ENCODE results near the gene JOSD1. TPM values are rescaled to one million over a fixed set of nuclear protein-coding genes. Genes with fewer than 3 reads are reported as not detected.

The JOSD1 gene
- total and polyA plus RNA-seq, 9 of the 15 experiments (the other 6 are each of a cell fraction or from before 2014, with no cell fraction given): 8.9 to 39.1 (median 30.4) TPM

- H2AFZ ChIP-seq (ENCODE audit: low read depth, low read length): no peak overlapping the region
- FAIRE-seq (no peak), ATAC-seq (no peak), DNase-seq (ENCODE audit: extremely low read depth in 1 of 4, low spot score in 3 of 4) (no peak)
- H3K4me1 ChIP-seq (replicated peaks in 1 of 2; ENCODE audit: control insufficient read depth in 2 of 2, insufficient read depth in 2 of 2, low read length in 2 of 2): peaks cover 4 to 8% of the 10 kb centered on the region in 2 experiments; a peak in 4 of 5 replicates
- H3K4me3 ChIP-seq: no peak overlapping the region
- 93% methylated on average over 5 of the region's 14 CpGs for WGBS (ENCODE audit: insufficient coverage, low coverage, missing lambda C conversion rate)
- H4K20me1 ChIP-seq (replicated peaks; ENCODE audit: control insufficient read depth, insufficient read depth, low read length): no peaks in the 10 kb centered on the region; the same call in 1 of the 2 replicates
- H3K4me2 ChIP-seq (ENCODE audit: insufficient read depth, low read length): no peak overlapping the region
- H3K9ac ChIP-seq (ENCODE audit: insufficient read depth in 1 of 2, low read depth in 2 of 2, low read length in 2 of 2): no peak overlapping the region
- H3K79me2 ChIP-seq (ENCODE audit: control insufficient read depth, insufficient read depth, low read length): peaks cover 18% of the 10 kb centered on the region
- H3K9me1 ChIP-seq (ENCODE audit: control insufficient read depth, insufficient read depth, low read length): no peaks in the 10 kb centered on the region
- peaks cover 68% of the 10 kb centered on the region; the same call in 2 of the 3 replicates for H3K36me3 ChIP-seq (ENCODE audit: control insufficient read depth, insufficient read depth, low read length)
- intact Hi-C loops (cut with micrococcal nuclease) (no loop called here), in situ Hi-C loops (cut with MboI) (no loop called here)
- ChIA-PET CTCF (ENCODE audit: low intra/inter-chr PET ratio) (interaction anchor here (0.6 kb wide), 1 partner anchor 779 kb away, joined by 3 read pairs; no protein-coding TSS in a partner anchor), POLR2A (interaction anchor here (0.6 to 0.7 kb wide), 3 partner anchors 14 to 382 kb away, joined by 3 read pairs; no protein-coding TSS in a partner anchor)
- no peaks in the 10 kb centered on the region for H3K9me3 ChIP-seq (replicated peaks; ENCODE audit: control insufficient read depth, insufficient read depth, low read depth, low read length)
- TF ChIP-seq NCOA4 (IDR thresholded peaks at IDR 0.05; ENCODE audit: partially characterized antibody): no peak
- TF ChIP-seq YY1 (IDR thresholded peaks at IDR 0.05; ENCODE audit: borderline replicate concordance in 1 of 3, control insufficient read depth in 1 of 3, extremely low read depth in 1 of 3, insufficient read depth in 3 of 3, insufficient read length in 1 of 3, insufficient replicate concordance in 2 of 3, low read depth in 1 of 3, low read length in 2 of 3): no peak
- no TSS peak for BruUV-seq (replicated peaks)
- H3K27me3 ChIP-seq (ENCODE audit: control insufficient read depth in 2 of 2, insufficient read depth in 2 of 2, low read length in 2 of 2): no peaks in the 10 kb centered on the region
- no peak overlapping the region for H3K27ac ChIP-seq (ENCODE audit: extremely low read depth, low read depth, low read length)
Measured at GRCh38 chr22:38750104-38750503, 49.4 kb upstream of the JOSD1 start.

GRCh38 chr22:38748487-38749136, 47.9 kb upstream of the JOSD1 start:
- Histone ChIP-seq H2AFZ (ENCODE audit: low read depth, low read length) (no peak overlapping the region), H3K4me1 (replicated peaks in 1 of 2; ENCODE audit: control insufficient read depth in 2 of 2, insufficient read depth in 2 of 2, low read length in 2 of 2) (peaks cover 0 to 6% of the 10 kb centered on the region in 2 experiments; a peak in 1 of 5 replicates), H3K79me2 (ENCODE audit: control insufficient read depth, insufficient read depth, low read length) (peaks cover 3% of the 10 kb centered on the region; the same call in 2 of the 3 replicates), H3K27me3 (ENCODE audit: control insufficient read depth in 2 of 2, insufficient read depth in 2 of 2, low read length in 2 of 2) (no peaks in the 10 kb centered on the region), H3K9me3 (replicated peaks; ENCODE audit: control insufficient read depth, insufficient read depth, low read depth, low read length) (no peaks in the 10 kb centered on the region), H3K4me3 (no peak overlapping the region), H3K4me2 (ENCODE audit: insufficient read depth, low read length) (no peak overlapping the region), H3K9ac (ENCODE audit: insufficient read depth in 1 of 2, low read depth in 2 of 2, low read length in 2 of 2) (no peak overlapping the region; a peak in 1 of 4 replicates), H3K27ac (ENCODE audit: extremely low read depth, low read depth, low read length) (no peak overlapping the region), H3K9me1 (ENCODE audit: control insufficient read depth, insufficient read depth, low read length) (no peaks in the 10 kb centered on the region), H3K36me3 (ENCODE audit: control insufficient read depth, insufficient read depth, low read length) (peaks cover 74% of the 10 kb centered on the region; the same call in 2 of the 3 replicates), H4K20me1 (replicated peaks; ENCODE audit: control insufficient read depth, insufficient read depth, low read length) (no peaks in the 10 kb centered on the region)
- FAIRE-seq: no peak
- in situ Hi-C loops (cut with MboI): no loop called here
- no peak for ATAC-seq
- DNase-seq (ENCODE audit: extremely low read depth in 1 of 4, low spot score in 3 of 4): no peak
- intact Hi-C loops (cut with micrococcal nuclease): no loop called here
- WGBS (ENCODE audit: insufficient coverage, low coverage, missing lambda C conversion rate): 76% methylated on average over 10 of the region's 14 CpGs
- ChIA-PET POLR2A (interaction anchor here (0.7 to 3.9 kb wide), 5 partner anchors 11 to 27 kb away, joined by 3 to 24 read pairs (median 3); no protein-coding TSS in a partner anchor), CTCF (ENCODE audit: low intra/inter-chr PET ratio) (no interaction called here)
- TF ChIP-seq TBP (optimal IDR thresholded peaks at IDR 0.05; ENCODE audit: low read depth, low read length) (no peak), MTA2 (IDR thresholded peaks at IDR 0.05; ENCODE audit: low read depth) (no peak), NFATC3 (IDR thresholded peaks at IDR 0.05) (no peak), RBFOX2 (IDR thresholded peaks at IDR 0.05; ENCODE audit: low read depth, low read length) (peak; percentile 34; the same call in 1 of the 2 replicates), XRCC4 (IDR thresholded peaks at IDR 0.05; ENCODE audit: extremely low read depth, insufficient read depth, insufficient read length) (no peak), CREB5 (CRISPR knock-in tag; IDR thresholded peaks at IDR 0.05) (no peak), KAT8 (IDR thresholded peaks at IDR 0.05; ENCODE audit: low read depth) (no peak), DNMT1 (IDR thresholded peaks at IDR 0.05) (no peak)
- BruUV-seq (replicated peaks): no TSS peak

Data from K562 (cell line).